Peyer's patch (tissue), 4 donors: ENCODE results near the gene ECPAS.
"Not testable (repeated sequence)": the region's sequence is repeated elsewhere in the genome, so short reads cannot be mapped to it uniquely, and the experiment has no call there.

Experiments used
- POLR2A ChIP-seq, 2 donors: fragments of 450-650 bp; IDR thresholded peaks; one replicate each; pipeline ENCODE4 v1.5.1; 2017; ENCODE audit warnings: antibody characterized with exemption in 2 of 2, mild to moderate bottlenecking in 2 of 2, moderate library complexity in 2 of 2
- TF ChIP-seq, protein P1 (sequence below), 6 experiments: fragments of 450-650 bp in 4 of 6; fragments of 200-600 bp in 2 of 6; sonication (generic) in 1 of 6; IDR thresholded peaks; one replicate each; pipeline ENCODE4 v1.5.1; 2017 to 2019; ENCODE audit warnings: antibody characterized with exemption in 6 of 6, mild to moderate bottlenecking in 3 of 6, moderate library complexity in 1 of 6

GRCh38 chr9:111497196-111497595, 13.0 kb upstream of the ECPAS start:
- TF ChIP-seq POLR2A (IDR thresholded peaks at IDR 0.05): not testable (repeated sequence)
- TF ChIP-seq, protein P1, sequence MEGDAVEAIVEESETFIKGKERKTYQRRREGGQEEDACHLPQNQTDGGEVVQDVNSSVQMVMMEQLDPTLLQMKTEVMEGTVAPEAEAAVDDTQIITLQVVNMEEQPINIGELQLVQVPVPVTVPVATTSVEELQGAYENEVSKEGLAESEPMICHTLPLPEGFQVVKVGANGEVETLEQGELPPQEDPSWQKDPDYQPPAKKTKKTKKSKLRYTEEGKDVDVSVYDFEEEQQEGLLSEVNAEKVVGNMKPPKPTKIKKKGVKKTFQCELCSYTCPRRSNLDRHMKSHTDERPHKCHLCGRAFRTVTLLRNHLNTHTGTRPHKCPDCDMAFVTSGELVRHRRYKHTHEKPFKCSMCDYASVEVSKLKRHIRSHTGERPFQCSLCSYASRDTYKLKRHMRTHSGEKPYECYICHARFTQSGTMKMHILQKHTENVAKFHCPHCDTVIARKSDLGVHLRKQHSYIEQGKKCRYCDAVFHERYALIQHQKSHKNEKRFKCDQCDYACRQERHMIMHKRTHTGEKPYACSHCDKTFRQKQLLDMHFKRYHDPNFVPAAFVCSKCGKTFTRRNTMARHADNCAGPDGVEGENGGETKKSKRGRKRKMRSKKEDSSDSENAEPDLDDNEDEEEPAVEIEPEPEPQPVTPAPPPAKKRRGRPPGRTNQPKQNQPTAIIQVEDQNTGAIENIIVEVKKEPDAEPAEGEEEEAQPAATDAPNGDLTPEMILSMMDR (IDR thresholded peaks at IDR 0.05): not testable (repeated sequence)
